Measurements from ENCODE around the gene SLIT1.

DNA sequence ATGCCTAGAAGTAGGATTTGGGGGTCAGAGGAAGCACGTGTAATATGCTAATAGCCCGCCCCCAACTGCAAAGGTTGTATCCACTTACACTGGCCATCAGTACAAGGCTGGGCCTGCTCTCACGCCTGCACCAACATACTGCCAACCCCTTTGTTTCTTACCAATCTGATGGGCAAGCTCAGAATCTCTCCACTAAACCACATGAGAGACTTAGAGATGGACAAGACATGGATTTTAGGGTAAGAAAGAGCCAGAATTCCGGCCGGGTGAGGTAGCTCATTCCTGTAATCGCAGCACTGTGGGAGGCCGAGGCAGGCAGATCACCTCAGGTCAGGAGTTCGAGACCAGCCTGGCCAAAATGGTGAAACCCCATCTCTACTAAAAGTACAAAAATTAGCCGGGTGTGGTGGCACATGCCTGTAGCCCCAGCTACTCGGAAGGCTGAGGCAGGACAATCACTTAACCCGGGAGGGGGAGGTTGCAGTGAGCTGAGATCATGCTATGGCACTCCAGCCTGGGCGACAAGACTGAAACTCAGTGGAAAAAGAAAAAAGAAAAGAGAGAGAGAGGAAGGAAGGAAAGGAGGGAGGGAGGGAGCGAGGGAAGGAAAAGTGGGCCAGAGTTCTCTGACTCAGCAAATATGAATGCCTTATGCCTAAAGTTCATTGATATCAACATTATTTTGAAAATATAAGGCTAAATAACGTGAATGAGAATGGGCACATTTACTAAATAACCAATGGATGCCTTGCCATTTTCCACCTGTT, 162.2 kb downstream of the SLIT1 start:
- TF ChIP-seq, protein P1, sequence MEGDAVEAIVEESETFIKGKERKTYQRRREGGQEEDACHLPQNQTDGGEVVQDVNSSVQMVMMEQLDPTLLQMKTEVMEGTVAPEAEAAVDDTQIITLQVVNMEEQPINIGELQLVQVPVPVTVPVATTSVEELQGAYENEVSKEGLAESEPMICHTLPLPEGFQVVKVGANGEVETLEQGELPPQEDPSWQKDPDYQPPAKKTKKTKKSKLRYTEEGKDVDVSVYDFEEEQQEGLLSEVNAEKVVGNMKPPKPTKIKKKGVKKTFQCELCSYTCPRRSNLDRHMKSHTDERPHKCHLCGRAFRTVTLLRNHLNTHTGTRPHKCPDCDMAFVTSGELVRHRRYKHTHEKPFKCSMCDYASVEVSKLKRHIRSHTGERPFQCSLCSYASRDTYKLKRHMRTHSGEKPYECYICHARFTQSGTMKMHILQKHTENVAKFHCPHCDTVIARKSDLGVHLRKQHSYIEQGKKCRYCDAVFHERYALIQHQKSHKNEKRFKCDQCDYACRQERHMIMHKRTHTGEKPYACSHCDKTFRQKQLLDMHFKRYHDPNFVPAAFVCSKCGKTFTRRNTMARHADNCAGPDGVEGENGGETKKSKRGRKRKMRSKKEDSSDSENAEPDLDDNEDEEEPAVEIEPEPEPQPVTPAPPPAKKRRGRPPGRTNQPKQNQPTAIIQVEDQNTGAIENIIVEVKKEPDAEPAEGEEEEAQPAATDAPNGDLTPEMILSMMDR (IDR thresholded peaks at IDR 0.05) = no peak
- TF ChIP-seq POLR2A (IDR thresholded peaks at IDR 0.05) = no peak

All from body of pancreas (tissue), 4 donors.